Peyer's patch (tissue), 4 donors: ENCODE data around the gene COLGALT1.
A peak's percentile ranks its signal among the peaks of the same experiment; 100 is the strongest.

Source experiments
- CTCF ChIP-seq, 6 experiments: fragments of 450-650 bp in 4 of 6; fragments of 200-600 bp in 2 of 6; sonication (generic) in 1 of 6; IDR thresholded peaks; one replicate each; pipeline ENCODE4 v1.5.1; 2017 to 2019; ENCODE audit warnings: antibody characterized with exemption in 6 of 6, mild to moderate bottlenecking in 3 of 6, moderate library complexity in 1 of 6
- POLR2A ChIP-seq, 2 donors: fragments of 450-650 bp; IDR thresholded peaks; one replicate each; pipeline ENCODE4 v1.5.1; 2017; ENCODE audit warnings: antibody characterized with exemption in 2 of 2, mild to moderate bottlenecking in 2 of 2, moderate library complexity in 2 of 2

DNA sequence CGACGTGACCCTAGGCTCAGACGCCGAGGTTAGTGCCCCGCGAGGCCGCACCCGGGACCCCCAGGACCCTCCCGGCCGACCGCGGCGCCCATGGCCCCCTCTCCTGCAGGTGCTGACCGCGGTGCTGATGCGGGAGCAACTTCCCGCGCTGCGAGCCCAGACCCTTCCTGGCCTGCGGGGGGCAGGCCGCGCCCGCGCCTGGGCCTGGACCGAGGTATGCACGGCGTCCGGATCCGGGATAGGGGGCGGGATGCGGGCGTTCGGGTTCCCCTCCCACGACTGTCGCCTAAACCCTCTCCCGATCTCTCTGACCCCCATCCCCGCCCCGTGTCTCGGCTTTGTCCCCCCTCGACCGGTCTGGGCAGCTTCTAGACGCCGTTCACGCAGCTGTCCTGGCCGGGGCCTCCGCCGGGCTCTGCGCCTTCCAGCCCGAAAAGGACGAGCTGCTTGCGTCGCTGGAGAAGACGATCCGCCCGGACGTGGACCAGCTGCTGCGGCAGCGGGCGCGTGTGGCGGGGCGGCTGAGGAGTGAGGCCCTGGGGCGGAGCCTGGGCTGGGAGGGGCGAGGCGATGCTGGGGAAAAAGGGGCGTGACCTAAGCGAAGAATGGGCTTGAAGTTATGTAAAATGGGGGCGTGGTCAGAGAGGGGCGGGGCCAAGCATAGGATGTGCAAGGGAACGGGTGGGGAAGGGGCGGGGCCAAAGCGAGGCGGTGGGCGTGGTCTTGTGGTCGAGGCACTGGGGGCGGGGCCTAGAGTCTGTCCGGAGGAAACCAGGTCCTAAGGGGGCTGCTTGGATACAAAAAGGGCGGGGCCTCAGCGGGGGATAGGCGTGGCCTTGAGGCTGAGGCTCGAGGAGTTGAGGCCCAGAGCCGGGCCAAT lies 16.0 kb upstream of the COLGALT1 start:
- TF ChIP-seq POLR2A (IDR thresholded peaks at IDR 0.05): no peak
- TF ChIP-seq CTCF (IDR thresholded peaks at IDR 0.05): peak in 3 of 6 experiments; percentile 22 to 42 (median 27)
